Lung (tissue), 16 donors: Measurements from ENCODE around the gene SAE1. TPM values are rescaled to one million over a fixed set of nuclear protein-coding genes. Genes with fewer than 3 reads are reported as not detected.
A peak's percentile ranks its signal among the peaks of the same experiment; 100 is the strongest.

Experiments
- ATAC-seq: fragments of 200-7000 bp; cut with Tn5 transposase; one replicate; pipeline ENCODE4 v1.9.1; 2020; ENCODE audit warnings: moderate number of reproducible peaks; ENCODE audit not compliant: insufficient read depth, low FRiP score
- DNase-seq, 3 donors: peaks; one replicate each; pipeline ENCODE4 v3.0.0-alpha.2; 2013 to 2017
- H3K27ac ChIP-seq, 2 donors: one replicate each; pipeline ENCODE4 v1.5.1; 2013; ENCODE audit warnings: mild to moderate bottlenecking in 2 of 2, moderate library complexity in 2 of 2, control low read depth in 1 of 2, inconsistent platforms in 1 of 2, low read depth in 1 of 2, low read length in 1 of 2
- H3K27me3 ChIP-seq, 3 donors: one replicate each; pipeline ENCODE4 v1.5.1; 2013; ENCODE audit warnings: low read length in 2 of 3; ENCODE audit not compliant: control insufficient read depth in 3 of 3, insufficient read depth in 3 of 3
- H3K36me3 ChIP-seq, 4 donors: one replicate each; pipeline ENCODE4 v1.5.1; 2013; ENCODE audit warnings: low read length in 4 of 4, mild to moderate bottlenecking in 1 of 4, moderate library complexity in 1 of 4; ENCODE audit not compliant: control insufficient read depth in 4 of 4, insufficient read depth in 4 of 4
- H3K4me1 ChIP-seq, 5 donors: one replicate each; pipeline ENCODE4 v1.5.1; 2013; ENCODE audit warnings: low read length in 5 of 5, mild to moderate bottlenecking in 2 of 5, moderate library complexity in 1 of 5; ENCODE audit not compliant: control insufficient read depth in 5 of 5, insufficient read depth in 5 of 5
- H3K4me3 ChIP-seq: one replicate; pipeline ENCODE4 v1.5.1; 2013; ENCODE audit warnings: mild to moderate bottlenecking, control low read depth, moderate library complexity
- H3K9ac ChIP-seq, 2 donors: one replicate each; pipeline ENCODE4 v1.5.1; 2013; ENCODE audit warnings: low read length in 2 of 2, control low read depth in 1 of 2; ENCODE audit not compliant: insufficient read depth in 1 of 2
- H3K9me3 ChIP-seq, 4 donors: one replicate each; pipeline ENCODE4 v1.5.1; 2013; ENCODE audit warnings: low read length in 3 of 4, mild to moderate bottlenecking in 1 of 4, moderate library complexity in 1 of 4; ENCODE audit not compliant: control insufficient read depth in 4 of 4, insufficient read depth in 3 of 4
- CTCF ChIP-seq: IDR thresholded peaks from 2 replicates; pipeline ENCODE4 v1.5.1; 2012; ENCODE audit warnings: mild to moderate bottlenecking; ENCODE audit errors: control extremely low read depth, extremely low read depth
- WGBS, 2 donors: extraction: QIAGEN DNeasy Blood & Tissue Kit; methylation state at CpG; one replicate each; pipeline ENCODE4 v1.1.7; 2013; 5-methylcytosine and 5-hydroxymethylcytosine counted together
- long read RNA-seq, 5 donors: transcript quantifications; one replicate each; lab custom pipeline, GENCODE V29; 2026
- polyA plus RNA-seq, 2 donors: library from polyadenylated mRNA; stranded (reverse); fragments of 200-250 nt; gene quantifications; one replicate each; pipeline ENCODE4 v1.2.1, GENCODE V29; 2013
- total RNA-seq, 2 donors: library from RNA; depleted of rRNA in 1 of 2; stranded (reverse); fragments of >200 nt in 1 of 2; gene quantifications; one replicate each; pipeline ENCODE4 v1.2.1, GENCODE V29; 2014 to 2021
- donor health status: control.
- donor health status: control.
- donor health status: Bipolar disorder and iron deficiency.
- donor health status: healthy.
- donor health status: DM: yes; HTN: yes; CAD: no.

Gene SAE1
- 10 to 100 TPM; 55.9 TPM for total RNA-seq
- 10 to 100 TPM; 28.6 to 58.1 TPM for polyA plus RNA-seq
- long read RNA-seq, donor 1, transcript SAE1-201 (9 exons, 2,049 nt) = major isoform, 26 of 28 reads
- long read RNA-seq, donor 1, partial matches to known transcripts = 0 of 28 reads
- long read RNA-seq, donor 1, other reads (novel, unspliced or antisense) = 0 of 28 reads
- long read RNA-seq, donor 2, partial matches to known transcripts = 0 of 6 reads
- long read RNA-seq, donor 2, other reads (novel, unspliced or antisense) = 0 of 6 reads
- long read RNA-seq, donor 3, transcript SAE1-201 (9 exons, 2,049 nt) = major isoform, 13 of 14 reads
- long read RNA-seq, donor 3, partial matches to known transcripts = 0 of 14 reads
- long read RNA-seq, donor 3, other reads (novel, unspliced or antisense) = 0 of 14 reads
- long read RNA-seq, donor 4, transcript SAE1-201 (9 exons, 2,049 nt) = major isoform, 12 of 13 reads
- long read RNA-seq, donor 4, partial matches to known transcripts = 0 of 13 reads
- long read RNA-seq, donor 4, other reads (novel, unspliced or antisense) = 0 of 13 reads
- long read RNA-seq, donor 5, transcript SAE1-201 (9 exons, 2,049 nt) = major isoform, 31 of 34 reads
- long read RNA-seq, donor 5, partial matches to known transcripts = 0 of 34 reads
- long read RNA-seq, donor 5, other reads (novel, unspliced or antisense) = 0 of 34 reads

- H3K27ac ChIP-seq = peak within 1 kb of the TSS; percentile 85 to 92
- H3K27me3 ChIP-seq = no peaks in the 10 kb centered on the region
- ATAC-seq (peak; percentile 90), DNase-seq (peak; percentile 98 to 99 (median 98))
- H3K36me3 ChIP-seq = peaks cover 0 to 2% (median 0%) of the 10 kb centered on the region in 4 donors
- H3K9me3 ChIP-seq = no peaks in the 10 kb centered on the region
- peak within 1 kb of the TSS; percentile 72 for H3K4me3 ChIP-seq
- WGBS, 2 donors = 0 to 1% methylated on average over 51 of the region's 51 CpGs
- H3K4me1 ChIP-seq = peaks cover 0 to 12% (median 5%) of the 10 kb centered on the region in 5 donors
- peak; percentile 47 for TF ChIP-seq CTCF
- H3K9ac ChIP-seq = peak within 1 kb of the TSS; percentile 73 to 77
Measured at GRCh38 chr19:47130589-47131227, at the start of gene SAE1. SAE1 (plus strand) TSS chr19:47130835; CDS start chr19:47130931, 96 bp downstream.

DNA sequence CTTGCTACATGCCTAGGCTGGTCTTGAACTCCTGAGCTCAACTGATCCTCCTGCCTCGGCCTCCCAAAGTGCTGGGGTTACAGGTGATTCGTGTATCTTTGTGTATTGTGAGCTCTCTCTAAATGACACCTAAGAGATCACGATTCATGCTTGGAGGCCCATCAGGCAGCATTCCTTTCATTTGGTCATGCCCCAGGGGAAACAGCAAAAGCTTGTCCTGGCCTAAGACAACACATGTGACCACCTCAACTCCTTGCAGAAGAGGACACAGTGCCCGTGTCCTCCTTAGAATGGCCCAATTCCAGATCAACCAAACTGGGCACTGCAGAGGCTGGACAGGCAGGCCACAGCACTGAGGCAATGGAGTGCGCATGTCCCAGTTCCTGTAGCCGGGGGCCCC is 49.5 kb upstream of the SAE1 start:
- Histone ChIP-seq H3K4me1 (peaks cover 0 to 5% (median 3%) of the 10 kb centered on the region in 5 donors), H3K27me3 (no peaks in the 10 kb centered on the region), H3K9me3 (no peaks in the 10 kb centered on the region), H3K36me3 (peaks cover 38 to 46% (median 43%) of the 10 kb centered on the region in 4 donors), H3K27ac (no peak overlapping the region), H3K9ac (no peak overlapping the region), H3K4me3 (no peak overlapping the region)
- 90 to 91% methylated on average over 6 of the region's 6 CpGs for WGBS, 2 donors
- ATAC-seq = no peak
- no peak for TF ChIP-seq CTCF
- no peak for DNase-seq

- H3K9me3 ChIP-seq = no peaks in the 10 kb centered on the region
- no peak overlapping the region for H3K4me3 ChIP-seq
- no peak for ATAC-seq
- H3K36me3 ChIP-seq = peaks cover 38 to 52% (median 46%) of the 10 kb centered on the region in 4 donors
- no peak for DNase-seq
- no peak overlapping the region for H3K9ac ChIP-seq
- H3K27me3 ChIP-seq = no peaks in the 10 kb centered on the region
- no peaks in the 10 kb centered on the region for H3K4me1 ChIP-seq
- H3K27ac ChIP-seq = no peak overlapping the region
- no peak for TF ChIP-seq CTCF
- WGBS, 2 donors = 95 to 99% methylated on average over 5 of the region's 5 CpGs
Measured at GRCh38 chr19:47082493-47082892, 48.1 kb upstream of the SAE1 start.
